Measurements from ENCODE around the gene CRISPLD2.

The CRISPLD2 gene

GRCh38 chr16:84953190-84953746 is 133.5 kb downstream of the CRISPLD2 start:
- no peak for DNase-seq (ENCODE audit: low read depth in 2 of 2)

GRCh38 chr16:84955427-84955826 is 135.6 kb downstream of the CRISPLD2 start:
- DNase-seq (ENCODE audit: low read depth in 2 of 2), result no peak

GRCh38 chr16:84957192-84957591 is 137.4 kb downstream of the CRISPLD2 start:
- no peak for DNase-seq (ENCODE audit: low read depth in 2 of 2)

- no peak for DNase-seq (ENCODE audit: low read depth in 2 of 2)
These were observed 138.0 kb downstream of the CRISPLD2 start for GRCh38 chr16:84957792-84958191.

Measured in stimulated activated CD4-positive, alpha-beta T cell treated with anti-CD3 and anti-CD28 coated beads, Interleukin-15, amount 100 ng/mL, for 48 hours (primary cell).